Mesenchymal stem cell (in vitro differentiated cells and primary cell): ENCODE measurements around the gene ANO6.

Experiments
- DNase-seq: peaks from one replicate; pipeline ENCODE4 v3.0.0-alpha.2; 2013
- H2AFZ ChIP-seq: one replicate; pipeline ENCODE4 v1.6.1; 2013; ENCODE audit warnings: low read depth, mild to moderate bottlenecking, control low read depth, inconsistent platforms, low read length, moderate library complexity
- H2AK5ac ChIP-seq: 2 replicates; pipeline ENCODE4 v1.6.1; 2013; ENCODE audit warnings: low read length, moderate library complexity, mild to moderate bottlenecking, inconsistent platforms; ENCODE audit not compliant: severe bottlenecking
- H2BK120ac ChIP-seq: one replicate; pipeline ENCODE4 v1.6.1; 2013; ENCODE audit warnings: low read depth, mild to moderate bottlenecking, inconsistent platforms, low read length, moderate library complexity
- H2BK12ac ChIP-seq, 2 experiments: one replicate each; pipeline ENCODE4 v1.6.1; 2013; ENCODE audit warnings: inconsistent platforms in 2 of 2, low read length in 2 of 2, mild to moderate bottlenecking in 2 of 2, moderate library complexity in 2 of 2, control low read depth in 1 of 2
- H2BK15ac ChIP-seq: one replicate; pipeline ENCODE4 v1.6.1; 2013; ENCODE audit warnings: mild to moderate bottlenecking, low read depth, inconsistent platforms; ENCODE audit not compliant: poor library complexity, severe bottlenecking
- H2BK5ac ChIP-seq: 2 replicates; pipeline ENCODE4 v1.6.1; 2013; ENCODE audit warnings: low read depth, mild to moderate bottlenecking, low read length, control low read depth, inconsistent platforms; ENCODE audit not compliant: poor library complexity, severe bottlenecking
- H3K14ac ChIP-seq, 2 experiments: one replicate each; pipeline ENCODE4 v1.6.1; 2013; ENCODE audit warnings: inconsistent platforms in 2 of 2, low read length in 2 of 2, control low read depth in 1 of 2, mild to moderate bottlenecking in 1 of 2, moderate library complexity in 1 of 2
- H3K18ac ChIP-seq, 2 experiments: one replicate each; pipeline ENCODE4 v1.6.1; 2013; ENCODE audit warnings: inconsistent platforms in 2 of 2, low read length in 2 of 2, control low read depth in 1 of 2, low read depth in 1 of 2, mild to moderate bottlenecking in 1 of 2
- H3K23ac ChIP-seq, 2 experiments: one replicate each; pipeline ENCODE4 v1.6.1; 2013; ENCODE audit warnings: inconsistent platforms in 2 of 2, low read length in 2 of 2, mild to moderate bottlenecking in 2 of 2, moderate library complexity in 2 of 2, control low read depth in 1 of 2
- H3K27ac ChIP-seq: 2 replicates; pipeline ENCODE4 v1.5.1; 2013; ENCODE audit warnings: mild to moderate bottlenecking, moderate library complexity, low read length, control low read depth, inconsistent platforms; ENCODE audit not compliant: poor library complexity, severe bottlenecking
- H3K27me3 ChIP-seq, 2 experiments: 2 replicates each; pipeline versions ENCODE4 v1.6.1 to v1.7.0; 2013; ENCODE audit warnings: low read length in 2 of 2, mild to moderate bottlenecking in 2 of 2, moderate library complexity in 2 of 2, control low read depth in 1 of 2, inconsistent platforms in 1 of 2; ENCODE audit not compliant: control insufficient read depth in 1 of 2, insufficient read depth in 1 of 2
- H3K36me3 ChIP-seq, 2 experiments: 2 replicates each; pipeline versions ENCODE4 v1.6.1 to v1.7.0; 2013; ENCODE audit warnings: low read length in 2 of 2, control low read depth in 1 of 2, inconsistent platforms in 1 of 2, low read depth in 1 of 2, mild to moderate bottlenecking in 1 of 2; ENCODE audit not compliant: insufficient read depth in 2 of 2, control insufficient read depth in 1 of 2
- H3K4ac ChIP-seq, 2 experiments: one replicate each; pipeline ENCODE4 v1.6.1; 2013; ENCODE audit warnings: inconsistent platforms in 2 of 2, low read length in 2 of 2, mild to moderate bottlenecking in 2 of 2, moderate library complexity in 2 of 2, control low read depth in 1 of 2, low read depth in 1 of 2
- H3K4me1 ChIP-seq: 2 replicates; pipeline ENCODE4 v1.6.1; 2013; ENCODE audit warnings: low read depth, low read length, control low read depth; ENCODE audit not compliant: control insufficient read depth, insufficient read depth
- H3K4me2 ChIP-seq: 2 replicates; pipeline ENCODE4 v1.6.1; 2013; ENCODE audit warnings: low read length, mild to moderate bottlenecking, inconsistent platforms; ENCODE audit not compliant: poor library complexity, severe bottlenecking
- H3K4me3 ChIP-seq, 2 experiments: 2 replicates each; pipeline versions ENCODE4 v1.5.1 to v1.7.0; 2013; ENCODE audit warnings: low read length in 2 of 2, mild to moderate bottlenecking in 2 of 2, control low read depth in 1 of 2, low read depth in 1 of 2; ENCODE audit not compliant: insufficient read depth in 1 of 2
- H3K79me1 ChIP-seq: replicated peaks from 2 replicates; pipeline ENCODE4 v1.6.1; 2013; ENCODE audit warnings: mild to moderate bottlenecking, control low read depth, low read length, inconsistent platforms; ENCODE audit not compliant: poor library complexity, severe bottlenecking
- H3K9ac ChIP-seq: 2 replicates; pipeline ENCODE4 v1.7.0; 2013; ENCODE audit warnings: mild to moderate bottlenecking, low read length, moderate library complexity
- H3K9me3 ChIP-seq: 2 replicates; pipeline ENCODE4 v1.7.0; 2013; ENCODE audit warnings: mild to moderate bottlenecking, low read length; ENCODE audit not compliant: control insufficient read depth
- H4K8ac ChIP-seq: one replicate; pipeline ENCODE4 v1.6.1; 2013; ENCODE audit warnings: inconsistent platforms, mild to moderate bottlenecking, low read length, moderate library complexity
- H4K91ac ChIP-seq: one replicate; pipeline ENCODE4 v1.6.1; 2013; ENCODE audit warnings: mild to moderate bottlenecking, low read length, inconsistent platforms
- WGBS: methylation state at CpG from one replicate; pipeline ENCODE4 v1.1.7; 2013; ENCODE audit warnings: mixed read lengths; 5-methylcytosine and 5-hydroxymethylcytosine counted together

Gene ANO6

DNA sequence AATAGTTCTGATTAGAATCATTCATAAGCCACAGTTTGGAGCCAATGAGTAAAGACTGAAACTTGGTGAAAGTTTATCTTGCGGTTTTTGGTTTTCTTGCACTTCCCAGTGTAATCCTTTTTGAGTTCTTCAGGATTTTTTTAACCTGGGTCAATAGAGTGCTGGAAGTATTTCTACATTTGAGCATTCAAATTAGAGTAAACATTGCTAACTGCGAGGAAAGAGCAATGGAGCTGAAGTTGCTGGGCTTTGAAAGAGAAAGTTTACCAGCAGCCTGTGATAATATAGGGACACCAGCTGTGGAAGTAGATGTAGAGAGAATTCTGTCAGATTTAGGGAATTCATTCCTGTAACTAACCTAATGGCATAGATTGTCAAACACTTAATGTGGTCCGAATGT is 30.3 kb downstream of the ANO6 start:
- Histone ChIP-seq H2BK120ac (no peak overlapping the region), H3K4me2 (no peak overlapping the region)

GRCh38 chr12:45247589-45247988 is 31.7 kb downstream of the ANO6 start:
- Histone ChIP-seq H3K27me3 (no peaks in the 10 kb centered on the region), H4K8ac (peak overlapping the region; percentile 30), H3K4ac (no peak overlapping the region), H3K18ac (no peak overlapping the region), H3K23ac (no peak overlapping the region), H2BK12ac (no peak overlapping the region), H3K9me3 (no peaks in the 10 kb centered on the region), H3K4me3 (no peak overlapping the region), H3K27ac (no peak overlapping the region), H2AK5ac (no peak overlapping the region), H3K79me1 (peaks cover 34% of the 10 kb centered on the region), H2AFZ (no peak overlapping the region), H3K4me1 (peaks cover 2% of the 10 kb centered on the region), H3K36me3 (no peaks in the 10 kb centered on the region), H2BK15ac (no peak overlapping the region), H3K9ac (no peak overlapping the region), H4K91ac (no peak overlapping the region), H2BK5ac (no peak overlapping the region), H3K14ac (no peak overlapping the region), H2BK120ac (no peak overlapping the region), H3K4me2 (no peak overlapping the region)
- DNase-seq = no peak

More for the DNA sequence above, 30.3 kb downstream of the ANO6 start:
- no peak overlapping the region for H4K8ac ChIP-seq
- no peaks in the 10 kb centered on the region for H3K9me3 ChIP-seq
- no peak overlapping the region for H2BK5ac ChIP-seq
- no peak overlapping the region for H2AK5ac ChIP-seq
- no peak overlapping the region for H3K4ac ChIP-seq
- H3K14ac ChIP-seq = no peak overlapping the region
- H3K36me3 ChIP-seq = peaks cover 0 to 8% of the 10 kb centered on the region in 2 experiments
- no peak overlapping the region for H2BK12ac ChIP-seq
- no peak overlapping the region for H4K91ac ChIP-seq
- H3K4me1 ChIP-seq = peaks cover 5% of the 10 kb centered on the region
- H2BK15ac ChIP-seq = no peak overlapping the region
- H3K18ac ChIP-seq = no peak overlapping the region
- H3K23ac ChIP-seq = no peak overlapping the region
- H2AFZ ChIP-seq = no peak overlapping the region
- no peak overlapping the region for H3K27ac ChIP-seq
- H3K9ac ChIP-seq = peak overlapping the region; percentile 28
- peaks cover 37% of the 10 kb centered on the region for H3K79me1 ChIP-seq
- WGBS = 92% methylated on average over 3 of the region's 3 CpGs
- peak; percentile 51 for DNase-seq
- H3K4me3 ChIP-seq = no peak overlapping the region
- H3K27me3 ChIP-seq = no peaks in the 10 kb centered on the region

DNA sequence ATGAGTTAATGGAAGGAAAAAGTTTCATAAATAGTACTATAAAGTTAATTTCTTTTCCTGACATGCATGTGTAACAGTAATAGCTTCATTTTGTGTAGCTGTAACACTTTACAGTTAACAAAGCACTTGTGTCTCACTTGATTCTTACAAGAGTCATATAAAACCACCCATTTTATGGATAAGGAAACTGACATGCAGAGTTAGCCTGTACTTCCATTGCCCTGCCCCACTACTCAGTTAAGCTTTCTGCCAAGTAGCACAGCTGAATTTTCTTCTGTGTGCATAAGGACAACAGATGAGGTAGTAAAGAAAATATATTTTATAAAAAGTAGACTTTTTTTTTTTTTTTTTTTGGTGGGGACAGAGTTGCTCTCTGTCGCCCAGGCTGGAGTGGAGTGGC is 32.2 kb downstream of the ANO6 start:
- H3K9ac ChIP-seq = no peak overlapping the region
- no peak overlapping the region for H3K14ac ChIP-seq
- H3K9me3 ChIP-seq = no peaks in the 10 kb centered on the region
- H2BK120ac ChIP-seq = no peak overlapping the region
- no peak overlapping the region for H4K8ac ChIP-seq
- no peak for DNase-seq
- H3K27ac ChIP-seq = no peak overlapping the region
- no peak overlapping the region for H3K4me3 ChIP-seq
- H2AK5ac ChIP-seq = no peak overlapping the region
- peaks cover 32% of the 10 kb centered on the region for H3K79me1 ChIP-seq
- H3K4me1 ChIP-seq = peaks cover 2% of the 10 kb centered on the region
- WGBS = 90% methylated on average over 1 of the region's 1 CpG
- no peak overlapping the region for H2BK12ac ChIP-seq
- H4K91ac ChIP-seq = no peak overlapping the region
- no peak overlapping the region for H3K18ac ChIP-seq
- H3K4ac ChIP-seq = no peak overlapping the region
- H3K4me2 ChIP-seq = no peak overlapping the region
- H3K23ac ChIP-seq = no peak overlapping the region
- no peaks in the 10 kb centered on the region for H3K27me3 ChIP-seq
- no peaks in the 10 kb centered on the region for H3K36me3 ChIP-seq
- H2BK15ac ChIP-seq = no peak overlapping the region
- H2AFZ ChIP-seq = no peak overlapping the region
- no peak overlapping the region for H2BK5ac ChIP-seq

- Histone ChIP-seq H4K91ac (no peak overlapping the region), H3K27ac (no peak overlapping the region), H2BK15ac (no peak overlapping the region), H2BK5ac (no peak overlapping the region), H3K9me3 (no peaks in the 10 kb centered on the region), H3K23ac (no peak overlapping the region), H3K4me1 (no peaks in the 10 kb centered on the region), H2BK12ac (peak overlapping the region in 1 of 2 experiments; percentile 77), H3K79me1 (peaks cover 26% of the 10 kb centered on the region), H3K4me2 (no peak overlapping the region), H2AK5ac (peak overlapping the region; percentile 10), H3K4ac (no peak overlapping the region), H3K36me3 (no peaks in the 10 kb centered on the region), H3K27me3 (no peaks in the 10 kb centered on the region), H2BK120ac (no peak overlapping the region), H3K14ac (no peak overlapping the region), H4K8ac (no peak overlapping the region), H3K18ac (peak overlapping the region in 1 of 2 experiments; percentile 46), H2AFZ (no peak overlapping the region), H3K9ac (no peak overlapping the region), H3K4me3 (no peak overlapping the region)
- WGBS = no CpG with 5 or more reads among the region's 1 CpG
- DNase-seq = no peak
Measured at GRCh38 chr12:45254254-45254653, 38.4 kb downstream of the ANO6 start.
